Posterior cingulate gyrus (tissue), 11 donors: Measurements from ENCODE around the gene SCD5.

ENCODE experiments used
- DNase-seq, 10 donors: peaks; one replicate each; pipeline versions ENCODE4 v3.0.0 to v3.0.0-alpha.2; 2020 to 2021; ENCODE audit warnings: mixed read lengths in 3 of 10
- intact Hi-C: fragments of 100-400 bp; cut with DNase I; formaldehyde crosslinking; loops from one replicate; pipeline ENCODE4 v1.15.1; 2023

The SCD5 gene

GRCh38 chr4:82698412-82698811, 100.2 kb downstream of the SCD5 start:
- DNase-seq, result peak in 1 of 10 donors; percentile 84

GRCh38 chr4:82697561-82697960, 101.0 kb downstream of the SCD5 start:
- intact Hi-C loops, result no loop called here
- DNase-seq, result no peak

More at GRCh38 chr4:82698412-82698811, 100.2 kb downstream of the SCD5 start:
- intact Hi-C loops, result no loop called here

GRCh38 chr4:82696117-82696860, 102.3 kb downstream of the SCD5 start:
- intact Hi-C loops, result no loop called here

GRCh38 chr4:82694892-82695291, 103.7 kb downstream of the SCD5 start:
- intact Hi-C loops, result no loop called here
- DNase-seq, result no peak

More at GRCh38 chr4:82696117-82696860, 102.3 kb downstream of the SCD5 start:
- DNase-seq, result no peak

GRCh38 chr4:82694046-82694445, 104.5 kb downstream of the SCD5 start:
- intact Hi-C loops, result no loop called here
- DNase-seq, result no peak

GRCh38 chr4:82692101-82692780, 106.4 kb downstream of the SCD5 start:
- DNase-seq, result peak in 1 of 10 donors; percentile 62
- intact Hi-C loops, result no loop called here

- intact Hi-C loops, result no loop called here
Observed at GRCh38 chr4:82691431-82691830, 107.2 kb downstream of the SCD5 start.

GRCh38 chr4:82688091-82688795, 110.4 kb downstream of the SCD5 start:
- no peak for DNase-seq
- intact Hi-C loops, result loop anchor here (10.0 kb wide), 1 partner anchor 123 kb away; the partner anchor contains the start of gene TMEM150C

More at GRCh38 chr4:82691431-82691830, 107.2 kb downstream of the SCD5 start:
- DNase-seq, result no peak

- no peak for DNase-seq
- intact Hi-C loops, result loop anchor here (10.0 kb wide), 1 partner anchor 123 kb away; the partner anchor contains the start of gene TMEM150C
Observed at GRCh38 chr4:82687531-82687930, 111.1 kb downstream of the SCD5 start.

GRCh38 chr4:82681754-82682153, 116.8 kb downstream of the SCD5 start:
- intact Hi-C loops, result loop anchor here (10.0 kb wide), 1 partner anchor 117 kb away; the partner anchor contains the start of gene TMEM150C
- DNase-seq, result no peak

GRCh38 chr4:82680834-82681233, 117.8 kb downstream of the SCD5 start:
- DNase-seq, result peak in 1 of 10 donors; percentile 73
- intact Hi-C loops, result loop anchor here (10.0 kb wide), 1 partner anchor 116 kb away; the partner anchor contains the start of gene TMEM150C

- intact Hi-C loops, result no loop called here
- no peak for DNase-seq
Observed at GRCh38 chr4:82679531-82679930, 119.1 kb downstream of the SCD5 start.

- intact Hi-C loops, result no loop called here
- no peak for DNase-seq
Observed at GRCh38 chr4:82678051-82678450, 120.5 kb downstream of the SCD5 start.

- intact Hi-C loops, result no loop called here
- DNase-seq, result no peak
Observed at GRCh38 chr4:82677327-82677726, 121.3 kb downstream of the SCD5 start.

GRCh38 chr4:82667761-82668480, 130.7 kb downstream of the SCD5 start:
- DNase-seq, result no peak
- intact Hi-C loops, result no loop called here

GRCh38 chr4:82666970-82667665, 131.5 kb downstream of the SCD5 start:
- intact Hi-C loops, result no loop called here
- no peak for DNase-seq

- intact Hi-C loops, result loop anchor here (5.0 kb wide), 1 partner anchor 34 kb away; no protein-coding TSS in a partner anchor
- DNase-seq, result no peak
Observed at GRCh38 chr4:82661181-82661992, 137.2 kb downstream of the SCD5 start.

- intact Hi-C loops, result no loop called here
- no peak for DNase-seq
Observed at GRCh38 chr4:82652062-82652461, 146.5 kb downstream of the SCD5 start.

GRCh38 chr4:82650868-82651267, 147.7 kb downstream of the SCD5 start:
- intact Hi-C loops, result no loop called here
- DNase-seq, result no peak
